Motor neuron (in vitro differentiated cells): ENCODE results near the gene TOMM40. TPM values are rescaled to one million over a fixed set of nuclear protein-coding genes. Genes with fewer than 3 reads are reported as not detected.
"Not testable (repeated sequence)": the region's sequence is repeated elsewhere in the genome, so short reads cannot be mapped to it uniquely, and the experiment has no call there.

Experiments
- ATAC-seq, 8 experiments: fragments of 200-7000 bp; cut with Tn5 transposase; replicated peaks in 6 of 8; 2 replicates each; pipeline ENCODE4 v1.8.0; 2021; ENCODE audit warnings: mild to moderate bottlenecking in 8 of 8, moderate library complexity in 8 of 8
- H3K27ac ChIP-seq, 2 donors: fragments of 250-450 bp; sonication (Bioruptor Pico); 2 replicates each; pipeline ENCODE4 v1.9.0; 2021; ENCODE audit warnings: antibody characterized with exemption in 2 of 2, mild to moderate bottlenecking in 2 of 2, moderate library complexity in 1 of 2
- H3K4me1 ChIP-seq, 2 donors: fragments of 250-450 bp; sonication (Bioruptor Pico); replicated peaks in 1 of 2; 2 replicates each; pipeline ENCODE4 v1.6.1; 2021; ENCODE audit warnings: antibody characterized with exemption in 2 of 2, mild to moderate bottlenecking in 2 of 2, moderate library complexity in 1 of 2
- H3K4me3 ChIP-seq, 5 donors: fragments of 250-450 bp; sonication (Bioruptor Pico); 2 replicates each; pipeline ENCODE4 v1.9.0; 2021; ENCODE audit warnings: antibody characterized with exemption in 5 of 5, mild to moderate bottlenecking in 5 of 5, moderate library complexity in 4 of 5
- WGBS, 10 experiments: fragments of 450-650 bp; shearing (Covaris generic); methylation state at CpG; one replicate each; pipeline ENCODE4 v1.0.0; 2022; 5-methylcytosine and 5-hydroxymethylcytosine counted together
- in situ Hi-C, 9 experiments: fragments of 400-800 bp; cut with MboI; loops; one replicate each; pipeline ENCODE4 v1.15.0; 2021; ENCODE audit warnings: low sequenced_read_pairs in 9 of 9, low pct_unique_long_range_greater_than_20kb in 2 of 9; ENCODE audit not compliant: unreplicated experiment in 9 of 9
- total RNA-seq, 8 experiments: library from RNA; unstranded; fragments of 300-600 nt; gene quantifications; 2 replicates each; pipeline versions ENCODE4 v1.2.3 to v1.2.4, GENCODE V29; 2022

Gene TOMM40
- total RNA-seq, 8 experiments from 2014 or later, result 30.9 to 141 (median 58.9) TPM

DNA sequence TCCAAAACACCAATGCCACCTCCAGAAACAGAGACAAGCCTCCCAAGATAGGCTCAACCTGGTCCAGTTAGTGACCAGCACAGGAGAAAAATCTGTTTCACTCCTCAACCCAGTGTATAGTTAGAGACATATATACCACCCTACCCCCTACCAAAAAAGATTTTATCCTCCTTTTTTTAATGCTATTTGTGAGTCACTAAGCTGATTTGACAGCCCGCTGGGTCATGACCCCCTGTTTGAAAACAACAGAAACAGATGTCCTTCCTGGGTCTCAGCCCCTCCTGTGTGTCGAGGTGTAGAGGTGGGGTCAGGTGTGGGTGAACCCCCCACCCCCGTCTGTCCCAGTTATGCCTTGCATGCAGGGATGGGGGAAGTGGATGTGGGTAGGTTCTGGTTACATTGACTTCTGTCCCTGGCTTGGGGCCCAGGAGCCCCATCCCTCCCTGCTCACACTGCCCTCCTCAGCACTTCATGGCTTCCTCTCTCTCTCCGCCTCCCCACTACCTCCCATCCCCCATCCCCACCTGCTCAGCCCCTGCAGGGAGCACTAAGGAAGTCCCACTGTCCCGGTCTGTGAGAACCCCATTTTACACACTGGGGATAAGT is 14.0 kb upstream of the TOMM40 start:
- 20 to 86% (median 42%) methylated on average over 1 to 2 of the region's 5 CpGs; no CpG with 5 or more reads in 6 of the 10 experiments for WGBS, 10 experiments
- peak in 1 of 8 experiments; percentile 2 for ATAC-seq

DNA sequence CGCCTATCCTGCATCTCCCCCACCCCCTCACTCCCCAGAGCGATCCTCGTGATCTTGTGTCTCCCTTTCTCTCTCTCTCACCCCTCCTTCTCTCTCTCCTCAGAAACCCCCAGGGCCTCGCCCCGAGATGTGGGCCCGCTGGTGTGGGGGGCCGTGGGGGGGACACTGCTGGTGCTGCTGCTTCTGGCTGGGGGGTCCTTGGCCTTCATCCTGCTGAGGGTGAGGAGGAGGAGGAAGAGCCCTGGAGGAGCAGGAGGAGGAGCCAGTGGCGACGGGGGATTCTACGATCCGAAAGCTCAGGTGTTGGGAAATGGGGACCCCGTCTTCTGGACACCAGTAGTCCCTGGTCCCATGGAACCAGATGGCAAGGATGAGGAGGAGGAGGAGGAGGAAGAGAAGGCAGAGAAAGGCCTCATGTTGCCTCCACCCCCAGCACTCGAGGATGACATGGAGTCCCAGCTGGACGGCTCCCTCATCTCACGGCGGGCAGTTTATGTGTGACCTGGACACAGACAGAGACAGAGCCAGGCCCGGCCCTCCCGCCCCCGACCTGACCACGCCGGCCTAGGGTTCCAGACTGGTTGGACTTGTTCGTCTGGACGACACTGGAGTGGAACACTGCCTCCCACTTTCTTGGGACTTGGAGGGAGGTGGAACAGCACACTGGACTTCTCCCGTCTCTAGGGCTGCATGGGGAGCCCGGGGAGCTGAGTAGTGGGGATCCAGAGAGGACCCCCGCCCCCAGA is 12.8 kb upstream of the TOMM40 start:
- ATAC-seq, result no peak
- no peak overlapping the region for H3K4me3 ChIP-seq
- H3K4me1 ChIP-seq, result peaks cover 3 to 4% of the 10 kb centered on the region in 2 donors
- 80 to 81% methylated on average over 1 to 4 of the region's 26 CpGs; no CpG with 5 or more reads in 8 of the 10 experiments for WGBS, 10 experiments
- in situ Hi-C loops, result no loop called here
- H3K27ac ChIP-seq, result no peak overlapping the region

More for the DNA sequence above, 14.0 kb upstream of the TOMM40 start:
- no peak overlapping the region for H3K4me3 ChIP-seq
- no peaks in the 10 kb centered on the region for H3K4me1 ChIP-seq
- in situ Hi-C loops, result no loop called here
- no peak overlapping the region for H3K27ac ChIP-seq

DNA sequence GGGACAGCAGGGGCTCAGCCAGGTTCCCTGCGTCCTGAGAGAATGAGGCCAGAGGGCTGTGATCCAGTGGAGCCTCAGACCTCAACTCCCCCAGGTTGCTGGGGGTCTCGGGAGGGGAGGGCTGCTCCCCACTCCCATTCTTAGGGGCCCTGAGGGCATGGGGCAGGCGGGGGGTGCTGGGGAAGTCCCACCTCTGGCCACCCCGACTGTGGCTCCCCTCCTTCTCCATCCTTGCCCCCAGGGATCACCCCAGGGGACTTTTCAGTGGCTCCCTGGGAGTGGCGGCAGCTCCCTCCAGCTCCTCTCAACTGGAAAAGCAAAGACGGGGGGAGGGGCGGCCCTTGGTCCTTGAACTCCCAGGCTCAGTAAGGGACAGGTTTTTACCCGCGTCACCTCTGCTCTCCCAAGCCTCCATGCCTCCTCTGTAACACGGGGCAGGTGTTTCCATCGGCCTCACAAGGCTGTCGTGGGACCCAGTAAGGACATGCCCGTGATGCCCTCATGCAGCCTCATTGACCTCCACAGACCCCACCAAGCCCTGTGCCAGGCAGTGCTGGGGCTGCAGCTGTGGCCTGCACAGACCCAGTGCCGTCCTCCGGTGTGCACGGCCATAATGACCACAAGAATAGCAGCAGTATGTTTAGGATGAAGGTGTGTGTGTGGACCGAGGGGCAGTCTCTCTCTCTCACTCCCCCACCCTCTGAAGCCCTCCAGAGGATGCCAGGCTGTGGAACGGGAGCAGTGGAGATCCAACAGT is 11.6 kb upstream of the TOMM40 start:
- no peak overlapping the region for H3K4me3 ChIP-seq
- peaks cover 3 to 4% of the 10 kb centered on the region in 2 donors for H3K4me1 ChIP-seq
- no peak for ATAC-seq
- WGBS, 10 experiments, result 0 to 100% methylated on average over 1 of the region's 18 CpGs; no CpG with 5 or more reads in 8 of the 10 experiments
- in situ Hi-C loops, result no loop called here
- no peak overlapping the region for H3K27ac ChIP-seq

GRCh38 chr19:44882063-44882462 is 9.0 kb upstream of the TOMM40 start:
- in situ Hi-C loops, result no loop called here
- ATAC-seq, result no peak
- H3K4me3 ChIP-seq, result no peak overlapping the region
- 95 to 100% (median 100%) methylated on average over 1 to 7 of the region's 15 CpGs; no CpG with 5 or more reads in 6 of the 10 experiments for WGBS, 10 experiments
- no peak overlapping the region for H3K27ac ChIP-seq
- peaks cover 3 to 4% of the 10 kb centered on the region in 2 donors for H3K4me1 ChIP-seq

DNA sequence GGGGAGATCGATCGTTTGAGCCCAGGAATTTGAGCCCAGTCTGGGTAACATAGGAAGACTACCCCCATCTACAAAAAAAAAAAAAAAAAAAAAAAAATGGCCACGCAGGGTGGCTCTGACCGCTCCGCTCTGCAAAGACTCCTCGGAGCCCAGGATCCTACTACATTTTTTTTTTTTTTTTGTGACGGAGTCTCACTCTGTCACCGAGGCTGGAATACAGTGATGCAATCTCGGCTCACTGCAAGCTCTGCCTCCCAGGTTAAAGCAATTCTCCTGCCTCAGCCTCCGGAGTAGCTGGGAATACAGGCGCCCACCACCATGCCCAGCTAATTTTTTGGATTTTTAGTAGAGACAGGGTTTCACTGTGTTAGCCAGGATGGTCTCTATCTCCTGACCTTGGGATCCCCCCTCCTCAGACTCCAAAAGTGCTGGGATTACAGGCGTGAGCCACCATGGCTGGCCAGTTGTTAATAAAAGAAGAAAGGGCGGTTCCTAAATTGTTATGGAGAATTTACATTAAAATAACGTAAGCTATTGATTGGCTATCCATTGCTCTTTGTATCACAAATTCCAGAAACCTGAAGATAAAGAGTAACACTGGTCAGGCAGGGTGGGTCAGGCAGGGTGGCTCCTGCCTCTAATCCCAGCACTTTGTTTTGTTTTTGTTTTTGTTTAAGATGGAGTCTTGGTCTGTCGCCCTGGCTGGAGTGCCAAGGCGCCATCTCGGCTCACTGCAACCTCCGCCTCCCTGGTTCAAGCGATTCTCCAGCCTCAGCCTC is 8.2 kb upstream of the TOMM40 start:
- in situ Hi-C loops, H3K4me3 ChIP-seq, H3K4me1 ChIP-seq: not testable (repeated sequence)
- WGBS, 10 experiments, result 46 to 93% (median 86%) methylated on average over 3 to 12 of the region's 19 CpGs; no CpG with 5 or more reads in 1 of the 10 experiments
- peak overlapping the region; percentile 65 to 66 for H3K27ac ChIP-seq
- peak in 5 of 8 experiments; percentile 42 to 89 (median 88) for ATAC-seq

DNA sequence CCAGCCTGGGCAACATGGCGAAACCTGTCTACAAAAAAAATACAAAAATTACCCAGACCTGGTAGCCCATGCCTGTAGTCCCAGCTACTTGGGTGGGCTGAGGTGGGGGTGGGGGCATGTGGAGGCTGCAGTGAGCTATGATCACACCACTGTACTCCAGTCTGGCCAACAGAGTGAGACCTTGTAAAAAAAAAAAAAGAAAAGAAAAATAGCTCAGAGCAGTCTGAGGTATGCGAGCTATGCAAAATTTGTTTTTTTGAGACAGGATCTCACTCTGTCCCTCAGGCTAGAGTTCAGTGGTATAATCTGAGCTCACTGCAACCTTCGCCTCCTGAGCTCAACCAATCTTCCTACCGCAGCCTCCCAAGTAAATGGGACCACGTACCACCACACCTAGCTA is 7.1 kb upstream of the TOMM40 start:
- 80 to 100% (median 100%) methylated on average over 1 to 4 of the region's 5 CpGs; no CpG with 5 or more reads in 3 of the 10 experiments for WGBS, 10 experiments
- in situ Hi-C loops, result no loop called here
- H3K4me3 ChIP-seq, result no peak overlapping the region
- peak in 3 of 8 experiments; percentile 36 to 74 (median 74) for ATAC-seq
- peaks cover 3 to 4% of the 10 kb centered on the region in 2 donors for H3K4me1 ChIP-seq
- no peak overlapping the region for H3K27ac ChIP-seq

- Histone ChIP-seq H3K4me1 (peaks cover 3 to 5% of the 10 kb centered on the region in 2 donors), H3K27ac (no peak overlapping the region), H3K4me3 (no peak overlapping the region)
- in situ Hi-C loops, result no loop called here
- ATAC-seq, result no peak
- 13 to 100% (median 92%) methylated on average over 1 to 3 of the region's 4 CpGs; no CpG with 5 or more reads in 1 of the 10 experiments for WGBS, 10 experiments
Observed at GRCh38 chr19:44884566-44884965, 6.5 kb upstream of the TOMM40 start.

DNA sequence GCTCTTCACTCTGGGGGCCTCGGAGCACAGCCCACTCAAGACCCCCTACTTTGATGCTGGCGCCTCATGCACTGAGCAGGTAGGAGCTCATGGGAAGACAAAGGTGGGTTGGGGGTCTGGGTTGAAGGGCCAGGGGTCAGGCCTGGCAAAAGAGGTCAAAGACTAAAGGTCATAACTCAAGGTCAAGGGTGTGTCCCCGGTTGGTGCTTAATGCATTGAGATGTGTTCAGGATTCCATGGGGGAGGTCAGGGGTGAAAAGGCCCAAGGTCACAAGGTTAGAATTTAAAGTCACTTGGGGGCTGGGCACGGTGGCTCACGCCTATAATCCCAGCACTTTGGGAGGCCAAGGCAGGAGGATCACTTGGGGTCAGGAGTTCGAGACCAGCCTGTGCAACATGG is 4.9 kb upstream of the TOMM40 start:
- 60 to 95% methylated on average over 2 to 3 of the region's 6 CpGs; no CpG with 5 or more reads in 8 of the 10 experiments for WGBS, 10 experiments
- no peak overlapping the region for H3K4me3 ChIP-seq
- peaks cover 3 to 9% of the 10 kb centered on the region in 2 donors for H3K4me1 ChIP-seq
- in situ Hi-C loops, result no loop called here
- ATAC-seq, result no peak
- H3K27ac ChIP-seq, result no peak overlapping the region

GRCh38 chr19:44887648-44888047 is 3.4 kb upstream of the TOMM40 start:
- Histone ChIP-seq H3K4me3 (no peak overlapping the region), H3K4me1 (peaks cover 10 to 16% of the 10 kb centered on the region in 2 donors), H3K27ac (no peak overlapping the region)
- in situ Hi-C loops, result no loop called here
- WGBS, 10 experiments, result 49 to 100% (median 89%) methylated on average over 1 to 4 of the region's 4 CpGs; no CpG with 5 or more reads in 2 of the 10 experiments
- no peak for ATAC-seq

GRCh38 chr19:44888335-44888734 is 2.7 kb upstream of the TOMM40 start:
- H3K4me1 ChIP-seq, result peaks cover 7 to 12% of the 10 kb centered on the region in 2 donors
- ATAC-seq, H3K27ac ChIP-seq, in situ Hi-C loops, H3K4me3 ChIP-seq: not testable (repeated sequence)
- WGBS, 10 experiments, result 100% methylated on average over 1 to 3 of the region's 5 CpGs; no CpG with 5 or more reads in 6 of the 10 experiments

- peak overlapping the region; percentile 30 to 40 (median 36) for H3K4me3 ChIP-seq
- in situ Hi-C loops, result no loop called here
- no peak for ATAC-seq
- WGBS, 10 experiments, result 16 to 57% (median 49%) methylated on average over 5 to 17 of the region's 17 CpGs
- H3K27ac ChIP-seq, result peak overlapping the region; percentile 12 to 64
- H3K4me1 ChIP-seq, result peaks cover 7 to 12% of the 10 kb centered on the region in 2 donors
Observed at GRCh38 chr19:44889830-44890365, 1.2 kb upstream of the TOMM40 start.

GRCh38 chr19:44890366-44891015 is 563 bp upstream of the TOMM40 start:
- 0 to 6% (median 0%) methylated on average over 1 to 16 of the region's 40 CpGs for WGBS, 10 experiments
- H3K4me1 ChIP-seq, result peaks cover 7 to 12% of the 10 kb centered on the region in 2 donors
- ATAC-seq, result peak; percentile 79 to 87 (median 84)
- in situ Hi-C loops, result no loop called here
- H3K4me3 ChIP-seq, result peak overlapping the region; percentile 30 to 40 (median 36)
- H3K27ac ChIP-seq, result peak overlapping the region; percentile 64 to 79
